Measurements from ENCODE around the gene DLGAP4.

Gene DLGAP4

DNA sequence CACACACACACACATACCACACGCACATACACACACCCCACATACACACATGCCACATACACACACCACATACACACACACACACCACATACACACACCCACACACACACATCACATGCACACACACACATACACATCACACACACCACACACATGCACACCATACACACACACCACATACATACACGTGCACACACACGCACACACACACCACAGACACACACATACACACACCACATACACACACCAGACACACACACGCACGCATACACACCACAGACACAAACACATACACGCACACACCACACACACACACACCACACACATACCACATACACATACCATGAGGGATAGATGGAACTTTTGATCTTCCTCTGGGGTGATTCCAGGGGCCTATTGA lies 90.2 kb downstream of the DLGAP4 start:
- Mint-ChIP-seq H3K4me1 (peaks cover 0 to 1% of the 10 kb centered on the region in 2 donors), H3K36me3 (no peaks in the 10 kb centered on the region), H3K9me3 (no peaks in the 10 kb centered on the region), H3K4me3 (no peak overlapping the region), H3K27me3 (peaks cover 36 to 51% of the 10 kb centered on the region in 2 donors), H3K27ac (no peak overlapping the region)
- ATAC-seq (replicated peaks) = no peak
- no peak for DNase-seq

- H3K27ac Mint-ChIP-seq = no peak overlapping the region
- H3K4me1 Mint-ChIP-seq = peaks cover 0 to 1% of the 10 kb centered on the region in 2 donors
- DNase-seq (no peak), ATAC-seq (replicated peaks) (no peak)
- no peak overlapping the region for H3K4me3 Mint-ChIP-seq
- peaks cover 39 to 51% of the 10 kb centered on the region in 2 donors for H3K27me3 Mint-ChIP-seq
- no peaks in the 10 kb centered on the region for H3K9me3 Mint-ChIP-seq
- no peaks in the 10 kb centered on the region for H3K36me3 Mint-ChIP-seq
Measured at GRCh38 chr20:36396847-36397630, 90.9 kb downstream of the DLGAP4 start.

DNA sequence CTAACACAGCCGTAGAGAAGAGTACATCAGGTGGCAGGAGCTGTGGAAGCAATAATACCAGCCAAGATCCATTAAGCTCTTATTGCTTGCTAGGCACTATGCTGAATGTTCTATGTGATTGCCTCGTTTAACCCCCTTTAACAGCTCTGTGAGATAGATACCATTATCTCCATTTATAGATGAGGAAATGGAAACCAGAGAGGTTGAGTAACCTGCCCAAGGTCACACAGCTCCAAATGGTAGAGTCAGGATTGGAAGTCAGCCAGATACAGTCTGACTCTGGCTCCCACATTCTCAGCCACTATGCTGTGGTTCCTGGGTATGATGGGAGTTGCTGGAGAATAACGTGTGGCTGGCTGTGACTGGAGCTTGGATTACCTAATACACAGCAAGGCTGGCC lies 92.4 kb downstream of the DLGAP4 start:
- Mint-ChIP-seq H3K27me3 (peaks cover 47 to 50% of the 10 kb centered on the region in 2 donors), H3K36me3 (no peaks in the 10 kb centered on the region), H3K4me1 (peaks cover 0 to 1% of the 10 kb centered on the region in 2 donors), H3K9me3 (peaks cover 2 to 5% of the 10 kb centered on the region in 2 donors), H3K27ac (no peak overlapping the region), H3K4me3 (no peak overlapping the region)
- no peak for ATAC-seq (replicated peaks)
- DNase-seq = no peak

DNA sequence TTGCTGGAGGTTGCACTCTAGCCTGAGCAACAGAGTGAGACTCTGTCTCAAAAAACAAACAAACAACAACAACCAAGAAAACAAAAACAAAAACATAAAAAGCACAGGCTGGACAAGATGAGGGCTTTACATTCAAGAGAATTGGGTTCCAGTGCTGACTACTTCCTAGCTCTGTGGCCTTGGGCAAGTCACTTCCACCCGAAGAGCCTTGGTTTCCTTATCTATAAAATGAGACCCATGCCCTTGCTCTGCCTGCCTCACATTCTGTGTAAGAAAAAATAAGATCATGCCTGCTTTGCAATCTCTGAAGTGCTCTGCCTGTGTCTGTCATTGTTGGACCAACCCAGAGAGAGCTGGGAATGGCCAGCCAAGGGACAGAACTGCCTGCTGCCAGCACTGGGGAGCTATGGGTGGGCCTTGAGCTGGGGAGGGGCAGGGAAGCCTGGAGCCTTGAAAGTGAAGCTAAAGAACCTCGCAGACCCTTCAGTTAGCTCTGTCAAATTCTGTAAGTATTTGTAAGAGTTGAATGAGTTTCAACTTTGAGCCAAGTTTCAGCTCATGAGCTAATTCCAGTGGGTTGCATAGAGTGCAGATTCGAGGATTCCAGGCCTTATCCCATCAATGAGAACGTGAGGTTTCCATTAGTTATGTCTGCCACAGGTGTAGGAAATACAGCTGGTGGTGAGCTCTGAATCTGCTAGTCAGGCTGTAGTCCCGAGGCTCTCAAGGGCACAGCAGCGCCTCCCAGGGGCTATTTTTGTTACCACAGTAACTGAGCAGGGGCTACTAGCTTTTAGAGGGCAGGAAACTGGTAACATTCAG lies 93.2 kb downstream of the DLGAP4 start:
- DNase-seq = peak; percentile 10
- Mint-ChIP-seq H3K27me3 (peaks cover 46 to 58% of the 10 kb centered on the region in 2 donors), H3K9me3 (peaks cover 2 to 5% of the 10 kb centered on the region in 2 donors), H3K36me3 (no peaks in the 10 kb centered on the region), H3K4me1 (peaks cover 0 to 1% of the 10 kb centered on the region in 2 donors), H3K27ac (no peak overlapping the region), H3K4me3 (no peak overlapping the region)
- ATAC-seq (replicated peaks) = peak; percentile 51 to 66

- Mint-ChIP-seq H3K27me3 (peaks cover 48 to 57% of the 10 kb centered on the region in 2 donors), H3K4me1 (peaks cover 0 to 1% of the 10 kb centered on the region in 2 donors), H3K36me3 (no peaks in the 10 kb centered on the region), H3K27ac (no peak overlapping the region), H3K9me3 (peaks cover 2 to 5% of the 10 kb centered on the region in 2 donors), H3K4me3 (no peak overlapping the region)
- no peak for ATAC-seq (replicated peaks)
- no peak for DNase-seq
Measured at GRCh38 chr20:36399969-36400545, 93.9 kb downstream of the DLGAP4 start.

DNA sequence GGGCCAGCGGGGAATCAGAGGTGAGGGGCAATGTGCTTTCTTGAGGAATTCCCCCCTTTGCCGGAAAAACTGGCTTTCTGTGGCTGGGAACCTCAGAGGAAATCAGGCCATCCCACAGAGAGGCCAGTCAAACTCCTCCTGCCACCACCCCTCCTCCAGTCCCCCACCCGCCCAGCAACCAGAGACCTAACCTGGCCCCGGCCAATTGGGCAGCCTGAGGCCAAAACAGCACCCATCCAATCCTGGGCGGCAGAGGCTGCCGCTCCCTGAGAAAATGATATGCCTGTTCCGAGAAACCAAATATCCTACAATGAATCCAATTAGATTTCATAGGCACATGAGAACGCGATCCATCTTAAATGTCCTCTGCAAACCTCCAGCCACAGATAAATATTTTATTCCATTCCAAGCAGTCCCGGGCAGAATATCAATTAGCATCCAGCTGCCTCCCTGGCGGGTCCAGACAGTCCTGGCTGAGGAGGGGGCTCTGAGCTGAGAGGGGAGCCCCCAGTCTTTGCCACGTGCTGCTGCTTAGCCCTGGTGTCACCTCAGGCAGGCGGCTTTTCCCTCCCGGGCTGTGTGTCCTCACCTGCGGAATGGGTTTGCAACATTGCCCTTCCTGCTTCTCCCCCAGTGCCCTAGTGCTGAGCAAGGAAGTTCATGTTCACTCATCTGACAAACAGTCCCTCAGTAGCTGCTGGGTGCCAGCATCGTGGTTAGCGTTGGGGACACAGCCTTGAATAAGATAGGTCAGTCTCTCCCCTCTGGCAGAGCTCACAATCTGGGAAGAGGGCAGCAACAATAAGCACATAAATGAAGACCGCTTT lies 95.0 kb downstream of the DLGAP4 start:
- Mint-ChIP-seq H3K4me1 (peaks cover 0 to 1% of the 10 kb centered on the region in 2 donors), H3K4me3 (no peak overlapping the region), H3K9me3 (peaks cover 2 to 5% of the 10 kb centered on the region in 2 donors), H3K27me3 (peaks cover 47 to 55% of the 10 kb centered on the region in 2 donors), H3K36me3 (no peaks in the 10 kb centered on the region), H3K27ac (no peak overlapping the region)
- ATAC-seq (replicated peaks) (no peak), DNase-seq (no peak)

GRCh38 chr20:36402708-36403107 lies 96.6 kb downstream of the DLGAP4 start:
- H3K4me3 Mint-ChIP-seq = no peak overlapping the region
- no peak overlapping the region for H3K27ac Mint-ChIP-seq
- peaks cover 0 to 3% of the 10 kb centered on the region in 2 donors for H3K4me1 Mint-ChIP-seq
- H3K27me3 Mint-ChIP-seq = peaks cover 52 to 61% of the 10 kb centered on the region in 2 donors
- H3K36me3 Mint-ChIP-seq = no peaks in the 10 kb centered on the region
- peaks cover 2 to 5% of the 10 kb centered on the region in 2 donors for H3K9me3 Mint-ChIP-seq
- DNase-seq = no peak
- ATAC-seq (replicated peaks) = peak; percentile 50 to 60

- no peaks in the 10 kb centered on the region for H3K36me3 Mint-ChIP-seq
- no peak overlapping the region for H3K27ac Mint-ChIP-seq
- H3K9me3 Mint-ChIP-seq = peaks cover 2 to 5% of the 10 kb centered on the region in 2 donors
- H3K4me3 Mint-ChIP-seq = no peak overlapping the region
- peaks cover 43 to 50% of the 10 kb centered on the region in 2 donors for H3K27me3 Mint-ChIP-seq
- no peak for DNase-seq
- peaks cover 0 to 3% of the 10 kb centered on the region in 2 donors for H3K4me1 Mint-ChIP-seq
- no peak for ATAC-seq (replicated peaks)
Measured at GRCh38 chr20:36404435-36404978, 98.4 kb downstream of the DLGAP4 start.

- H3K27ac Mint-ChIP-seq = no peak overlapping the region
Measured at GRCh38 chr20:36405255-36405654, 99.1 kb downstream of the DLGAP4 start.

DNA sequence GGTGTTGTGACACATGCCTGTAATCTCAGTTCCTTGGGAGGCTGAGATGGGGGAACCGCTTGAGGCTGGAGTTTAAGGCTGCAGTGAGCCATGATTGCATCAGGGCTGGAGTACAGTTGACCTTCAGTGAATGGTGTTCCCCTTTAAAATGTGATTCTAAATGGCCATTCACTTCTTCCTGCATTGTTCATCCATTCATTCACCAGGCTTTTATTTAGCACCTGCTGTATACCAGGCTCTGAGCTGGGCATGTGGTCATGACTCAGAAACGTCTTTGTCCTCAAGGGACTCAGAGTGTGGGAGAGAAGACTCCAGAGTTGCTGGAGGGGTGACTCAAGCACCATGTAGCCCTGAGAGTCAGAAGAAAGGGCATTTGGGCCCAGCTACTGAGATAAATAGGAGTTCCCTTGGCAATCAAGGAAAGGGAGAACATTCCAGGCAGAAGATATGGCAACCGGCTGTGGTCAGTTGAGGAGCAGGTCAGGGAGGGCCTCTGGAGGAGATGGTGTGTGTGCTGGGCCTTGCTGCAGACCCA lies 101.1 kb downstream of the DLGAP4 start:
- Mint-ChIP-seq H3K4me1 (peaks cover 0 to 3% of the 10 kb centered on the region in 2 donors), H3K4me3 (no peak overlapping the region), H3K36me3 (no peaks in the 10 kb centered on the region), H3K9me3 (peaks cover 4 to 5% of the 10 kb centered on the region in 2 donors), H3K27me3 (peaks cover 36 to 41% of the 10 kb centered on the region in 2 donors), H3K27ac (no peak overlapping the region)
- ATAC-seq (replicated peaks) (no peak), DNase-seq (no peak)

More at GRCh38 chr20:36405255-36405654, 99.1 kb downstream of the DLGAP4 start:
- Mint-ChIP-seq H3K36me3 (no peaks in the 10 kb centered on the region), H3K27me3 (peaks cover 45 to 52% of the 10 kb centered on the region in 2 donors), H3K4me3 (no peak overlapping the region), H3K9me3 (peaks cover 2 to 5% of the 10 kb centered on the region in 2 donors), H3K4me1 (peaks cover 0 to 3% of the 10 kb centered on the region in 2 donors)
- DNase-seq = no peak
- no peak for ATAC-seq (replicated peaks)

DNA sequence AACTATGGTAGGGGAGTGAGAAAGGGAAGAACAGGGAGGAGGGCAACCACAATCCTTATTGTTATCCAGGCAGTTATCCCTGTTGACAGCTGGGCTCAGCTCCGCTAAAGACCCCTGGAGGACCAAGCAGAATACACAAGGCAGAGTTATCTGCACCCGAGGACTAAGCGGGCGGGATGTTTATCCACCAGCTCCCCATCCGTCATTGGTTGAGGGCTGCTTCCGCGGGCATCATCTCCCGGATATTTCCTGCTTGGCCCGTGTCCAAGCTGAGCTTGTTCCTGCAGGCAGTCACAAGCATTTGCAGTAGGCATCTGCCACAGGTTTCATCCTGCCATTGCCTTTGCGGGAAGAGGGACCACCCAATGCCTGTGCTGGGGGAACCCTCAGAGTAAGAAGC lies 102.1 kb downstream of the DLGAP4 start:
- Mint-ChIP-seq H3K9me3 (peaks cover 1 to 2% of the 10 kb centered on the region in 2 donors), H3K4me1 (peaks cover 0 to 3% of the 10 kb centered on the region in 2 donors), H3K4me3 (no peak overlapping the region), H3K36me3 (no peaks in the 10 kb centered on the region), H3K27me3 (peaks cover 29 to 35% of the 10 kb centered on the region in 2 donors), H3K27ac (no peak overlapping the region)
- DNase-seq = no peak
- no peak for ATAC-seq (replicated peaks)

DNA sequence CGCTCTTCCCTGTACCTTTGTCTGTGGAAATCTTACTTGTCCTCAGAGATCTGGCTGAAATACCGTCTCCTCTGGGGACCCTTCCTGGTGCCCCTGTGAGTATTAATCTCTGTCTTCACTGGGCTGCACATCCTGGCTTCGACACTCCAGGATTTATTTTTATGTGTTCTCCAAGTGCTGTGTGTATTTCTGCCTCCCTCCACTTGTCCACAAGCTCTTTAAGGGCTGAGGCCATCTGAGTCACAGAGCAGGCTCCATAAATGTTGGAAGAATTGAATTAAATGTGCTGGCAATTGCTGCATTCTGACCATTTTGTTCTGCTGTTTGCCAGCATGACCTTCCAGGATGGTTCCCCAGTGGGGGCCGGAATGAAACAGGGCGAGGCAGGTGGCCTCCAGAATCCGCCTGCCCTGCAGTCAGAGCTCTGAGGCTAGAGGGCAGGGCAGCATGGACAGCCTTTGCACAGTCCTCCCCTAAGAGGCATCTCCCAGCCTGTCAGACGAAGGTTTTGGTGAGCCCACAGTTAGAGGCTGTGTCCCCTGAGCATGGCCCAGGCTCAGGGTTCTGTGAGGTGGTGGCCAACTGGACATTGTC lies 105.8 kb downstream of the DLGAP4 start:
- DNase-seq (no peak), ATAC-seq (replicated peaks) (no peak)
- peaks cover 21 to 35% of the 10 kb centered on the region in 2 donors for H3K27me3 Mint-ChIP-seq
- H3K9me3 Mint-ChIP-seq = peaks cover 0 to 2% of the 10 kb centered on the region in 2 donors
- H3K4me1 Mint-ChIP-seq = peaks cover 0 to 3% of the 10 kb centered on the region in 2 donors
- H3K27ac Mint-ChIP-seq = no peak overlapping the region
- H3K4me3 Mint-ChIP-seq = no peak overlapping the region
- no peaks in the 10 kb centered on the region for H3K36me3 Mint-ChIP-seq

DNA sequence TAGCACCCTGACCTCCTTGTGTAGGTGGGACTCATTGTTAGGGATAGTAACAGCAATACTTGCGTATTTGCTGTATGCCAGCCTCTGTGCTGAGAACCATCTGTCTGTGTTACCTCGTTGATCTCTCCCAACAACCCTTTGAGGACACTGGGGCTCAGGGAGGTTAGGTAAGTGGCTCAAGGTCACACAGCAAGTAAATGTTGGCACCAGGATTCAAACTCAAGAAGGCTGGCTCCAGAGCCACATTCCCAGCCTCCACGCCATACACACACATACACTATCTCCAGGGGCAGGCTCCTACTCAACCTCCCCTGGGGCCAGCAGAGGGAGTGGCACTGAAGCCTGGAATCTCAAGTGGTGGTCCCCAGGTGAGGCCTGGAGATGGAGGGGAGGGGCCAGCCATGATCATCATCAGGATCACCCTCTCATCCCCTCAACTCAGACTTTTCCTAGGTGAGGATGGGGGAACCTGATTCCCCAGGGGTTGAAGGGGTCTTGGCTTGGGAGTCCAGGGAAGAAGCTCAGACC lies 109.4 kb downstream of the DLGAP4 start:
- DNase-seq (no peak), ATAC-seq (replicated peaks) (no peak)
- H3K4me1 Mint-ChIP-seq = no peaks in the 10 kb centered on the region
- H3K36me3 Mint-ChIP-seq = no peaks in the 10 kb centered on the region
- H3K27ac Mint-ChIP-seq = no peak overlapping the region
- H3K9me3 Mint-ChIP-seq = no peaks in the 10 kb centered on the region
- peaks cover 18 to 34% of the 10 kb centered on the region in 2 donors for H3K27me3 Mint-ChIP-seq
- no peak overlapping the region for H3K4me3 Mint-ChIP-seq
